Mesenchymal stem cell (in vitro differentiated cells and primary cell): Measurements from ENCODE around the gene TM2D3.

ENCODE experiments used
- DNase-seq: peaks from one replicate; pipeline ENCODE4 v3.0.0-alpha.2; 2013
- H2AFZ ChIP-seq: one replicate; pipeline ENCODE4 v1.6.1; 2013; ENCODE audit warnings: low read depth, mild to moderate bottlenecking, control low read depth, inconsistent platforms, low read length, moderate library complexity
- H2AK5ac ChIP-seq: 2 replicates; pipeline ENCODE4 v1.6.1; 2013; ENCODE audit warnings: low read length, moderate library complexity, mild to moderate bottlenecking, inconsistent platforms; ENCODE audit not compliant: severe bottlenecking
- H2BK120ac ChIP-seq: one replicate; pipeline ENCODE4 v1.6.1; 2013; ENCODE audit warnings: low read depth, mild to moderate bottlenecking, inconsistent platforms, low read length, moderate library complexity
- H2BK12ac ChIP-seq, 2 experiments: one replicate each; pipeline ENCODE4 v1.6.1; 2013; ENCODE audit warnings: inconsistent platforms in 2 of 2, low read length in 2 of 2, mild to moderate bottlenecking in 2 of 2, moderate library complexity in 2 of 2, control low read depth in 1 of 2
- H2BK15ac ChIP-seq: one replicate; pipeline ENCODE4 v1.6.1; 2013; ENCODE audit warnings: mild to moderate bottlenecking, low read depth, inconsistent platforms; ENCODE audit not compliant: poor library complexity, severe bottlenecking
- H2BK5ac ChIP-seq: 2 replicates; pipeline ENCODE4 v1.6.1; 2013; ENCODE audit warnings: low read depth, mild to moderate bottlenecking, low read length, control low read depth, inconsistent platforms; ENCODE audit not compliant: poor library complexity, severe bottlenecking
- H3K14ac ChIP-seq, 2 experiments: one replicate each; pipeline ENCODE4 v1.6.1; 2013; ENCODE audit warnings: inconsistent platforms in 2 of 2, low read length in 2 of 2, control low read depth in 1 of 2, mild to moderate bottlenecking in 1 of 2, moderate library complexity in 1 of 2
- H3K18ac ChIP-seq, 2 experiments: one replicate each; pipeline ENCODE4 v1.6.1; 2013; ENCODE audit warnings: inconsistent platforms in 2 of 2, low read length in 2 of 2, control low read depth in 1 of 2, low read depth in 1 of 2, mild to moderate bottlenecking in 1 of 2
- H3K23ac ChIP-seq, 2 experiments: one replicate each; pipeline ENCODE4 v1.6.1; 2013; ENCODE audit warnings: inconsistent platforms in 2 of 2, low read length in 2 of 2, mild to moderate bottlenecking in 2 of 2, moderate library complexity in 2 of 2, control low read depth in 1 of 2
- H3K27ac ChIP-seq: 2 replicates; pipeline ENCODE4 v1.5.1; 2013; ENCODE audit warnings: mild to moderate bottlenecking, moderate library complexity, low read length, control low read depth, inconsistent platforms; ENCODE audit not compliant: poor library complexity, severe bottlenecking
- H3K27me3 ChIP-seq, 2 experiments: 2 replicates each; pipeline versions ENCODE4 v1.6.1 to v1.7.0; 2013; ENCODE audit warnings: low read length in 2 of 2, mild to moderate bottlenecking in 2 of 2, moderate library complexity in 2 of 2, control low read depth in 1 of 2, inconsistent platforms in 1 of 2; ENCODE audit not compliant: control insufficient read depth in 1 of 2, insufficient read depth in 1 of 2
- H3K36me3 ChIP-seq, 2 experiments: 2 replicates each; pipeline versions ENCODE4 v1.6.1 to v1.7.0; 2013; ENCODE audit warnings: low read length in 2 of 2, control low read depth in 1 of 2, inconsistent platforms in 1 of 2, low read depth in 1 of 2, mild to moderate bottlenecking in 1 of 2; ENCODE audit not compliant: insufficient read depth in 2 of 2, control insufficient read depth in 1 of 2
- H3K4ac ChIP-seq, 2 experiments: one replicate each; pipeline ENCODE4 v1.6.1; 2013; ENCODE audit warnings: inconsistent platforms in 2 of 2, low read length in 2 of 2, mild to moderate bottlenecking in 2 of 2, moderate library complexity in 2 of 2, control low read depth in 1 of 2, low read depth in 1 of 2
- H3K4me1 ChIP-seq: 2 replicates; pipeline ENCODE4 v1.6.1; 2013; ENCODE audit warnings: low read depth, low read length, control low read depth; ENCODE audit not compliant: control insufficient read depth, insufficient read depth
- H3K4me2 ChIP-seq: 2 replicates; pipeline ENCODE4 v1.6.1; 2013; ENCODE audit warnings: low read length, mild to moderate bottlenecking, inconsistent platforms; ENCODE audit not compliant: poor library complexity, severe bottlenecking
- H3K4me3 ChIP-seq, 2 experiments: 2 replicates each; pipeline versions ENCODE4 v1.5.1 to v1.7.0; 2013; ENCODE audit warnings: low read length in 2 of 2, mild to moderate bottlenecking in 2 of 2, control low read depth in 1 of 2, low read depth in 1 of 2; ENCODE audit not compliant: insufficient read depth in 1 of 2
- H3K79me1 ChIP-seq: replicated peaks from 2 replicates; pipeline ENCODE4 v1.6.1; 2013; ENCODE audit warnings: mild to moderate bottlenecking, control low read depth, low read length, inconsistent platforms; ENCODE audit not compliant: poor library complexity, severe bottlenecking
- H3K9ac ChIP-seq: 2 replicates; pipeline ENCODE4 v1.7.0; 2013; ENCODE audit warnings: mild to moderate bottlenecking, low read length, moderate library complexity
- H3K9me3 ChIP-seq: 2 replicates; pipeline ENCODE4 v1.7.0; 2013; ENCODE audit warnings: mild to moderate bottlenecking, low read length; ENCODE audit not compliant: control insufficient read depth
- H4K8ac ChIP-seq: one replicate; pipeline ENCODE4 v1.6.1; 2013; ENCODE audit warnings: inconsistent platforms, mild to moderate bottlenecking, low read length, moderate library complexity
- H4K91ac ChIP-seq: one replicate; pipeline ENCODE4 v1.6.1; 2013; ENCODE audit warnings: mild to moderate bottlenecking, low read length, inconsistent platforms
- WGBS: methylation state at CpG from one replicate; pipeline ENCODE4 v1.1.7; 2013; ENCODE audit warnings: mixed read lengths; 5-methylcytosine and 5-hydroxymethylcytosine counted together

Gene TM2D3

GRCh38 chr15:101675796-101676582 is 23.8 kb upstream of the TM2D3 start:
- H2AK5ac ChIP-seq, result peak overlapping the region; percentile 9
- no peak overlapping the region for H4K8ac ChIP-seq
- H2BK120ac ChIP-seq, result no peak overlapping the region
- peak overlapping the region; percentile 26 to 98 for H3K18ac ChIP-seq
- peak overlapping the region; percentile 86 for H2AFZ ChIP-seq
- no peaks in the 10 kb centered on the region for H3K27me3 ChIP-seq
- peak overlapping the region; percentile 35 for H3K9ac ChIP-seq
- peaks cover 20 to 47% of the 10 kb centered on the region in 2 experiments for H3K36me3 ChIP-seq
- H2BK15ac ChIP-seq, result no peak overlapping the region
- peak overlapping the region in 1 of 2 experiments; percentile 97 for H3K14ac ChIP-seq
- H3K23ac ChIP-seq, result peak overlapping the region in 1 of 2 experiments; percentile 93
- H3K4ac ChIP-seq, result peak overlapping the region; percentile 10 to 97
- H4K91ac ChIP-seq, result peak overlapping the region; percentile 70
- peak overlapping the region; percentile 63 for H3K4me2 ChIP-seq
- no peak overlapping the region for H2BK5ac ChIP-seq
- 63% methylated on average over 16 of the region's 16 CpGs for WGBS
- H3K4me1 ChIP-seq, result peaks cover 6% of the 10 kb centered on the region
- peaks cover 1% of the 10 kb centered on the region for H3K79me1 ChIP-seq
- H3K4me3 ChIP-seq, result no peak overlapping the region
- peak overlapping the region in 1 of 2 experiments; percentile 100 for H2BK12ac ChIP-seq
- H3K9me3 ChIP-seq, result no peaks in the 10 kb centered on the region
- DNase-seq, result peak; percentile 87
- peak overlapping the region; percentile 67 for H3K27ac ChIP-seq

DNA sequence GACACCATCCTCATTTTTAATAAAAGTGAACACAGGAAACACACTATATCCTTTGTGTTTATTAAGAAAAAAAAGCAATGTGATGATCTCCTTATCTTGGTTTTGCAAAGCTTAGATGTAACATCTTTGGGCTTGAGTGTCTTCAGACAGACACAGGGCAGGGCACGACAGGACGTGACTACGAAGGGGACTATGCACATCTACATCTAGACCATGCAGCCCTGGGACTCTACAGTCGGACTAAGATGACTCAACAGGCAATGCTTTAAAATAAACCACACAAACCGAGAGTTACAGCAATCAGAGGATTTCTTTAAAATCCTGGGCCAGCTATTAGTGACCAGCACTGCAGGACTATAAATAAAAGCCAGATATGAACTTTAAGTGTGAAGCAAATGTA is 22.8 kb upstream of the TM2D3 start:
- Histone ChIP-seq H4K8ac (no peak overlapping the region), H3K79me1 (peaks cover 1% of the 10 kb centered on the region), H3K23ac (no peak overlapping the region), H3K4ac (no peak overlapping the region), H2BK15ac (no peak overlapping the region), H3K18ac (no peak overlapping the region), H2AK5ac (no peak overlapping the region), H3K9ac (no peak overlapping the region), H3K14ac (no peak overlapping the region), H2BK120ac (no peak overlapping the region), H2AFZ (no peak overlapping the region), H2BK12ac (no peak overlapping the region), H3K4me2 (no peak overlapping the region), H3K4me3 (no peak overlapping the region), H4K91ac (no peak overlapping the region), H2BK5ac (no peak overlapping the region), H3K27ac (no peak overlapping the region), H3K9me3 (no peaks in the 10 kb centered on the region), H3K36me3 (peaks cover 23 to 48% of the 10 kb centered on the region in 2 experiments), H3K4me1 (peaks cover 6% of the 10 kb centered on the region), H3K27me3 (no peaks in the 10 kb centered on the region)
- 0% methylated on average over 5 of the region's 5 CpGs for WGBS
- peak; percentile 91 for DNase-seq

DNA sequence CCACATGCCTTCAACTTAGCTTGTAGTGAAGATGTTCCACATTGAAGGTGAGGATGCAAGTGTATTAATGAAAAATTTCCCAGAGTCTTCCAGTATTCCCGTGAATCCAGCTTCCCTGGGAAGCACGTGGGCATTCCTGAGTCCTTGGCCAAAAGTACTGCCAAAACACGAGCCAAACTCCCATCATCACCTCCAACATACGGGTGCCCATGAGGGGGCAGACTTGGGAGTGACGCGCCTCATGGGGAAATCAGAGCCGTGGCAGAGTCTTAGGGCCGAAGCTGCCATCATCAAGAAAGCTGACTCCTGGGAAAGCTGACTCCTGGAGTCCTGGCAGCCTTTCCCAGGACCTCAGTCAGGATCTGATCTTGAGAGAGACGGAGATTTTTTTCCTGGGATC is 20.1 kb upstream of the TM2D3 start:
- Histone ChIP-seq H3K23ac (no peak overlapping the region), H3K14ac (no peak overlapping the region), H3K9ac (no peak overlapping the region), H2AFZ (no peak overlapping the region), H3K27ac (no peak overlapping the region), H3K9me3 (peaks cover 1% of the 10 kb centered on the region), H3K27me3 (no peaks in the 10 kb centered on the region), H2BK15ac (no peak overlapping the region), H3K36me3 (peaks cover 22 to 53% of the 10 kb centered on the region in 2 experiments), H3K79me1 (peaks cover 1% of the 10 kb centered on the region), H3K4me3 (no peak overlapping the region), H3K4me2 (no peak overlapping the region), H3K18ac (no peak overlapping the region), H2BK12ac (no peak overlapping the region), H4K8ac (no peak overlapping the region), H2BK120ac (no peak overlapping the region), H4K91ac (no peak overlapping the region), H2AK5ac (no peak overlapping the region), H2BK5ac (no peak overlapping the region), H3K4me1 (peaks cover 6% of the 10 kb centered on the region), H3K4ac (no peak overlapping the region)
- 85% methylated on average over 9 of the region's 9 CpGs for WGBS
- no peak for DNase-seq

DNA sequence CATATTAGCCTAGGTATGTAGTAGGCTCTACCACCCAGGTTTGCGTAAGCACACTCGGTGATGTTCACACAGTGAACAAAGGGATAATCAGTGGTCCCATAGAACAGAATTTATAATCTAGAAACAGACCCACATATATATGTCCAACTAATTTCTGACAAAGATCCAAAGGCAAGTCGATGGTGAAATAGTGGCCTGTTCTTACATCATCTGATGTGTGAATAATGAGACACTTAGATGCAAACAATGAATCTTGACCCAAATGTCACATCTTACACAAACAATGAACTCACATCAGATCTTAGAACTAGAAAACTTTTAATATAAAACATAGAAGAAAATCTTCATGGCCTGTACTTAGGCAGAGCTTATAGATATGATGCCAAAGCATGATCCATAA is 17.6 kb upstream of the TM2D3 start:
- H4K8ac ChIP-seq, result no peak overlapping the region

More for the DNA sequence above, 17.6 kb upstream of the TM2D3 start:
- Histone ChIP-seq H3K4me2 (no peak overlapping the region), H3K9me3 (peaks cover 9% of the 10 kb centered on the region), H2BK120ac (no peak overlapping the region), H2BK12ac (no peak overlapping the region), H3K14ac (no peak overlapping the region), H3K18ac (no peak overlapping the region), H3K79me1 (peaks cover 1% of the 10 kb centered on the region), H2AFZ (no peak overlapping the region), H2BK15ac (no peak overlapping the region), H3K27me3 (no peaks in the 10 kb centered on the region), H3K9ac (no peak overlapping the region), H3K36me3 (peaks cover 22 to 53% of the 10 kb centered on the region in 2 experiments), H4K91ac (no peak overlapping the region), H3K27ac (no peak overlapping the region), H2AK5ac (no peak overlapping the region), H2BK5ac (no peak overlapping the region), H3K4me3 (no peak overlapping the region), H3K4me1 (no peaks in the 10 kb centered on the region), H3K23ac (no peak overlapping the region), H3K4ac (no peak overlapping the region)
- 94% methylated on average over 2 of the region's 3 CpGs for WGBS
- DNase-seq, result peak; percentile 27
